Activated naive CD4-positive, alpha-beta T cell (primary cell): Measurements from ENCODE around the gene KCNQ1OT1.

Experiments used
- DNase-seq, 4 experiments: peaks; one replicate each; lab custom pipeline; 2025; lab: John Stamatoyannopoulos, UW

KCNQ1OT1 gene

GRCh38 chr11:2570841-2571597 lies 128.8 kb downstream of the KCNQ1OT1 start:
- no peak for DNase-seq

GRCh38 chr11:2570211-2570811 lies 129.5 kb downstream of the KCNQ1OT1 start:
- no peak for DNase-seq

- no peak for DNase-seq
Measured at GRCh38 chr11:2569731-2570210, 130.0 kb downstream of the KCNQ1OT1 start.

GRCh38 chr11:2569321-2569721 lies 130.5 kb downstream of the KCNQ1OT1 start:
- DNase-seq: no peak

GRCh38 chr11:2567026-2567671 lies 132.6 kb downstream of the KCNQ1OT1 start:
- no peak for DNase-seq

- DNase-seq: no peak
Measured at GRCh38 chr11:2566223-2567025, 133.4 kb downstream of the KCNQ1OT1 start.

- no peak for DNase-seq
Measured at GRCh38 chr11:2565447-2566222, 134.2 kb downstream of the KCNQ1OT1 start.

- no peak for DNase-seq
Measured at GRCh38 chr11:2564588-2565425, 135.0 kb downstream of the KCNQ1OT1 start.

- no peak for DNase-seq
Measured at GRCh38 chr11:2564008-2564530, 135.7 kb downstream of the KCNQ1OT1 start.

- no peak for DNase-seq
Measured at GRCh38 chr11:2563213-2564007, 136.4 kb downstream of the KCNQ1OT1 start.

GRCh38 chr11:2562890-2563212 lies 136.9 kb downstream of the KCNQ1OT1 start:
- no peak for DNase-seq

GRCh38 chr11:2561696-2562581 lies 137.9 kb downstream of the KCNQ1OT1 start:
- no peak for DNase-seq

GRCh38 chr11:2559527-2560311 lies 140.1 kb downstream of the KCNQ1OT1 start:
- no peak for DNase-seq

- DNase-seq: no peak
Measured at GRCh38 chr11:2558861-2559526, 140.8 kb downstream of the KCNQ1OT1 start.

- no peak for DNase-seq
Measured at GRCh38 chr11:2558397-2558796, 141.4 kb downstream of the KCNQ1OT1 start.
